Right lobe of liver (tissue), 6 donors: ENCODE measurements around the gene PTPRD. TPM values are rescaled to one million over a fixed set of nuclear protein-coding genes. Genes with fewer than 3 reads are reported as not detected.

Source experiments
- ATAC-seq, 4 donors: fragments of 200-7000 bp; cut with Tn5 transposase; one replicate each; pipeline ENCODE4 v1.9.1; 2020; ENCODE audit warnings: mild to moderate bottlenecking in 4 of 4, moderate library complexity in 4 of 4
- DNase-seq, 3 donors: peaks; one replicate each; pipeline ENCODE4 v3.0.0-alpha.2; 2020
- H3K27ac ChIP-seq, 3 donors: fragments of 200-600 bp; one replicate each; pipeline ENCODE4 v1.8.0; 2022
- H3K27me3 ChIP-seq, 2 donors: fragments of 200-600 bp; one replicate each; pipeline ENCODE4 v1.8.0; 2022
- H3K36me3 ChIP-seq, 4 donors: fragments of 200-600 bp; sonication (generic) in 1 of 4; one replicate each; pipeline versions ENCODE4 v1.5.1 to v1.8.0; 2017 to 2022; ENCODE audit warnings: control low read depth in 1 of 4
- H3K4me1 ChIP-seq, 4 donors: fragments of 200-600 bp; sonication (generic) in 1 of 4; one replicate each; pipeline versions ENCODE4 v1.5.1 to v1.8.0; 2017 to 2022; ENCODE audit warnings: control low read depth in 1 of 4
- H3K4me3 ChIP-seq, 3 donors: fragments of 200-600 bp; one replicate each; pipeline ENCODE4 v1.8.0; 2022
- H3K9me3 ChIP-seq, 4 donors: fragments of 200-600 bp; sonication (generic) in 1 of 4; one replicate each; pipeline versions ENCODE4 v1.5.1 to v1.8.0; 2017 to 2022; ENCODE audit warnings: control low read depth in 1 of 4
- CTCF ChIP-seq, 4 donors: fragments of 200-600 bp in 3 of 4; fragments of 450-650 bp in 1 of 4; IDR thresholded peaks; one replicate each; pipeline versions ENCODE4 v1.5.1 to v1.8.0; 2016 to 2022; ENCODE audit warnings: antibody characterized with exemption in 4 of 4, mild to moderate bottlenecking in 2 of 4
- POLR2A ChIP-seq: fragments of 450-650 bp; IDR thresholded peaks from one replicate; pipeline ENCODE4 v1.6.1; 2017; ENCODE audit warnings: antibody characterized with exemption, mild to moderate bottlenecking
- WGBS: methylation state at CpG from one replicate; pipeline ENCODE4 v1.1.6; 2018; ENCODE audit warnings: low coverage, low lambda C conversion rate; ENCODE audit not compliant: insufficient coverage; ENCODE audit errors: missing lambda C conversion rate; 5-methylcytosine and 5-hydroxymethylcytosine counted together
- intact Hi-C, 2 donors: fragments of 100-400 bp; cut with DNase I; formaldehyde crosslinking; loops; one replicate each; pipeline versions ENCODE4 v1.11.2 to v1.14.1; 2022
- total RNA-seq, 6 experiments: library from RNA; depleted of rRNA in 2 of 6; stranded (reverse); fragments of >200 nt in 2 of 6; fragmentation: NEBNext Ultra II Directional in 3 of 6; extraction: Animal tissue kit (Norgen Biotek cat#: 25700) in 3 of 6; gene quantifications; one replicate each; pipeline versions ENCODE4 v1.1.0 to v1.2.4, GENCODE V29; 2016 to 2023
- donor health status: DM: no; HTN: yes; CAD: no.
- donor health status: DM: no; HTN: no; CAD: no.
- donor health status: DM: no; HTN: no; CAD: no.
- donor health status: DM: no; HTN: yes; CAD: no.
- donor health status: DM: no; HTN: yes; CAD: no.

PTPRD gene
- total RNA-seq, 6 experiments from 2014 or later: 5.4 to 29.8 (median 13.9) TPM

DNA sequence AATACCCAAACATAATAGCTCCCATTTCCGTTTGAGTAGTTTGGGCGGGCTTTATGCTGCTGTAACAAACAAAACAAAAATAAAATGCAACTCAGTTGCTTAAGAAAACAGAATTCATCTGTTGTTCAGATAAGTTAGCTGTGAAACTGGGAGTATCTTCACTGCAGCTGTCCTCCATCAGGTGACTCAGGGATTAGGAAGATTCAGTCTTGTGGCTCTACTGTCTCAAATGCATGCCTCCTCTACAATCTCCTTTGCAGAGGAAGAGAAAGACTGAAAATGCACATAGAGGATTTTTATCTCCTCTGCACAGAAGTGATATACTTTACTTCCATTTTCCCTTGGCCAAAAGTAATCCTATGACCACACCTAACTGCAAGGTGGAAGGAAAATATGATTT, 883.7 kb downstream of the PTPRD start:
- no peak for DNase-seq
- no peaks in the 10 kb centered on the region for H3K27me3 ChIP-seq
- H3K4me1 ChIP-seq: no peaks in the 10 kb centered on the region
- H3K36me3 ChIP-seq: no peaks in the 10 kb centered on the region
- no peak for ATAC-seq
- WGBS: 58% methylated on average over 2 of the region's 2 CpGs
- no peak overlapping the region for H3K4me3 ChIP-seq
- H3K9me3 ChIP-seq: no peaks in the 10 kb centered on the region
- no peak for TF ChIP-seq POLR2A
- no peak for TF ChIP-seq CTCF (IDR thresholded peaks at IDR 0.05)
- intact Hi-C loops: no loop called here
- H3K27ac ChIP-seq: no peak overlapping the region

- intact Hi-C loops: no loop called here
- Histone ChIP-seq H3K36me3 (no peaks in the 10 kb centered on the region), H3K4me3 (no peak overlapping the region), H3K27me3 (no peaks in the 10 kb centered on the region), H3K27ac (no peak overlapping the region), H3K4me1 (no peaks in the 10 kb centered on the region), H3K9me3 (no peaks in the 10 kb centered on the region)
- 64% methylated on average over 11 of the region's 16 CpGs for WGBS
- ATAC-seq (no peak), DNase-seq (no peak)
- no peak for TF ChIP-seq POLR2A
- no peak for TF ChIP-seq CTCF (IDR thresholded peaks at IDR 0.05)
Observed at GRCh38 chr9:9719373-9720112, 893.3 kb downstream of the PTPRD start.

DNA sequence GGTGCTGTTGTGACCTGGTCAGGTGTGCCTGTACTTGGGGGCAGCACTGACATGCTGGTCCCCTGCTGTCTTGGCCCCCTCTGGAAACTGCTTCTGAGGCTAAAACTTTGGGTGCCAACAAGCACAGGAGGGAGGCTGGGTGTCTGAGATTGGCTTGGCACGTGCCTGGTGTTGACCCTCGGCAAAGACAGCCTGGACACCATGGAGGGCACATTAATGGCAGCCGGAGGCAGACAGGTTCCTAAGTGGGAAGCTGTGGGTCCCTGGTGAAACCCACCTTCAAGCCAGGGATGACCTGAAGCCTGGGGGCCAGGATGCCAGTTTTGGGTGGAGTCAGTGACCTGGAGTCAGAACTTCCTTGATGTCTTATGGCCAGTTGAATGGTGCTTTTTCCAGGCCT, 894.1 kb downstream of the PTPRD start:
- no peaks in the 10 kb centered on the region for H3K36me3 ChIP-seq
- no peak overlapping the region for H3K27ac ChIP-seq
- DNase-seq: no peak
- no peaks in the 10 kb centered on the region for H3K27me3 ChIP-seq
- H3K4me3 ChIP-seq: no peak overlapping the region
- intact Hi-C loops: no loop called here
- no peaks in the 10 kb centered on the region for H3K9me3 ChIP-seq
- no peak for ATAC-seq
- 25% methylated on average over 2 of the region's 3 CpGs for WGBS
- TF ChIP-seq CTCF (IDR thresholded peaks at IDR 0.05) (no peak), POLR2A (no peak)
- no peaks in the 10 kb centered on the region for H3K4me1 ChIP-seq

GRCh38 chr9:9679433-9679832, 933.4 kb downstream of the PTPRD start:
- ATAC-seq (peak in 2 of 4 donors; percentile 38 to 62), DNase-seq (no peak)
- intact Hi-C loops: no loop called here
- WGBS: 29% methylated on average over 3 of the region's 3 CpGs
- TF ChIP-seq CTCF (IDR thresholded peaks at IDR 0.05) (no peak), POLR2A (no peak)
- no peak overlapping the region for H3K4me3 ChIP-seq
- no peaks in the 10 kb centered on the region for H3K9me3 ChIP-seq
- H3K27ac ChIP-seq: no peak overlapping the region
- no peaks in the 10 kb centered on the region for H3K36me3 ChIP-seq
- H3K27me3 ChIP-seq: no peaks in the 10 kb centered on the region
- peaks cover 0 to 8% (median 0%) of the 10 kb centered on the region in 4 donors for H3K4me1 ChIP-seq
